ENCODE results near the gene ZMYND11.

ZMYND11 gene

GRCh38 chr10:104862-105565 is 30.2 kb upstream of the ZMYND11 start:
- no peak for TF ChIP-seq CTCF (IDR thresholded peaks at IDR 0.05; ENCODE audit: control insufficient read depth, extremely low read depth, insufficient read depth)
- H3K4me3 ChIP-seq (ENCODE audit: low read depth, low read length), result no peak overlapping the region
- DNase-seq (ENCODE audit: low read depth), result no peak

GRCh38 chr10:105806-106205 is 29.4 kb upstream of the ZMYND11 start:
- DNase-seq (ENCODE audit: low read depth), result no peak
- H3K4me3 ChIP-seq (ENCODE audit: low read depth, low read length), result no peak overlapping the region
- TF ChIP-seq CTCF (IDR thresholded peaks at IDR 0.05; ENCODE audit: control insufficient read depth, extremely low read depth, insufficient read depth), result no peak

GRCh38 chr10:106740-107139 is 28.5 kb upstream of the ZMYND11 start:
- no peak for TF ChIP-seq CTCF (IDR thresholded peaks at IDR 0.05; ENCODE audit: control insufficient read depth, extremely low read depth, insufficient read depth)
- no peak overlapping the region for H3K4me3 ChIP-seq (ENCODE audit: low read depth, low read length)
- DNase-seq (ENCODE audit: low read depth), result no peak

- no peak for DNase-seq (ENCODE audit: low read depth)
- TF ChIP-seq CTCF (IDR thresholded peaks at IDR 0.05; ENCODE audit: control insufficient read depth, extremely low read depth, insufficient read depth), result no peak
- no peak overlapping the region for H3K4me3 ChIP-seq (ENCODE audit: low read depth, low read length)
Measured at GRCh38 chr10:112246-112645, 23.0 kb upstream of the ZMYND11 start.

- no peak overlapping the region for H3K4me3 ChIP-seq (ENCODE audit: low read depth, low read length)
- no peak for DNase-seq (ENCODE audit: low read depth)
- TF ChIP-seq CTCF (IDR thresholded peaks at IDR 0.05; ENCODE audit: control insufficient read depth, extremely low read depth, insufficient read depth), result no peak
Measured at GRCh38 chr10:124874-125273, 10.4 kb upstream of the ZMYND11 start.

- H3K4me3 ChIP-seq (ENCODE audit: low read depth, low read length), result no peak overlapping the region
- no peak for TF ChIP-seq CTCF (IDR thresholded peaks at IDR 0.05; ENCODE audit: control insufficient read depth, extremely low read depth, insufficient read depth)
- DNase-seq (ENCODE audit: low read depth), result no peak
Measured at GRCh38 chr10:127612-128432, 7.4 kb upstream of the ZMYND11 start.
